HepG2 (cell line): ENCODE measurements around the gene CBX7. TPM values are rescaled to one million over a fixed set of nuclear protein-coding genes. Genes with fewer than 3 reads are reported as not detected.

ENCODE experiments used
- ATAC-seq: fragments of 200-7000 bp; cut with Tn5 transposase; 3 replicates; pipeline ENCODE4 v1.9.1; 2020; ENCODE audit warnings: mild to moderate bottlenecking, moderate library complexity
- BruUV-seq: library from RNA; stranded (reverse); fragments of 400-500 nt; replicated peaks from 2 replicates; lab custom pipeline; 2021; lab: Mats Ljungman, UMichigan
- CTCF ChIA-PET: fragments of 300-600 bp; formaldehyde crosslinking; extraction: SDS; loops from one replicate; lab custom pipeline; 2021; ENCODE audit warnings: low total read pairs, inconsistent platforms, low intra/inter-chr PET ratio; lab: Yijun Ruan, JAX
- POLR2A ChIA-PET: fragments of 350-600 bp; sonication (Branson Sonifier 250); formaldehyde crosslinking; loops from one replicate; lab custom pipeline; 2020; ENCODE audit warnings: antibody characterized with exemption, inconsistent platforms; lab: Yijun Ruan, JAX
- DNase-seq: peaks from one replicate; pipeline ENCODE4 v3.0.0-alpha.2; 2015; ENCODE audit warnings: low spot score
- FAIRE-seq: peaks from 3 replicates; lab custom pipeline; 2011; peaks lifted over from hg19 to GRCh38; lab: Jason Lieb, UNC
- H2AFZ ChIP-seq: one replicate; pipeline ENCODE4 v1.6.1; 2011; ENCODE audit warnings: low read length, inconsistent platforms
- H3K27ac ChIP-seq: fragments of 300-600 bp; 3 replicates; pipeline ENCODE4 v1.8.0; 2011; ENCODE audit warnings: mixed run types, mild to moderate bottlenecking, mixed read lengths, low read length, inconsistent platforms; ENCODE audit not compliant: insufficient read depth; ENCODE audit errors: extremely low read length
- H3K27me3 ChIP-seq, 2 experiments: fragments of 200-600 bp in 1 of 2; 2 replicates in 1 of 2; 3 replicates in 1 of 2; pipeline versions ENCODE4 v1.6.0 to v1.8.0; 2011; ENCODE audit warnings: low read length in 2 of 2, mild to moderate bottlenecking in 2 of 2, moderate library complexity in 2 of 2, inconsistent platforms in 1 of 2; ENCODE audit not compliant: insufficient read depth in 2 of 2, control insufficient read depth in 1 of 2
- H3K36me3 ChIP-seq, 2 experiments: fragments of 200-600 bp in 1 of 2; replicated peaks in 1 of 2; 2 replicates in 1 of 2; 3 replicates in 1 of 2; pipeline versions ENCODE4 v1.5.1 to v1.8.0; 2011; ENCODE audit warnings: low read length in 2 of 2, inconsistent platforms in 1 of 2; ENCODE audit not compliant: insufficient read depth in 2 of 2, control insufficient read depth in 1 of 2
- H3K4me1 ChIP-seq: 2 replicates; pipeline ENCODE4 v1.5.1; 2012; ENCODE audit warnings: low read length, inconsistent platforms; ENCODE audit not compliant: insufficient read depth
- H3K4me2 ChIP-seq: 2 replicates; pipeline ENCODE4 v1.6.0; 2011; ENCODE audit warnings: low read depth, low read length, inconsistent platforms
- H3K4me3 ChIP-seq, 3 experiments: fragments of 200-600 bp in 1 of 3; sonication (generic), shearing (Covaris generic) in 1 of 3; replicated peaks in 1 of 3; 2 replicates each; pipeline ENCODE4 v1.5.1; 2011 to 2016; ENCODE audit warnings: low read length in 3 of 3, inconsistent platforms in 2 of 3, low read depth in 2 of 3, mild to moderate bottlenecking in 2 of 3, control low read depth in 1 of 3, mixed read lengths in 1 of 3; ENCODE audit not compliant: insufficient read depth in 1 of 3
- H3K79me2 ChIP-seq: one replicate; pipeline ENCODE4 v1.6.1; 2011; ENCODE audit warnings: low read length, inconsistent platforms; ENCODE audit not compliant: insufficient read depth
- H3K9ac ChIP-seq: 2 replicates; pipeline ENCODE4 v1.6.0; 2011; ENCODE audit warnings: mild to moderate bottlenecking, low read depth, low read length, inconsistent platforms; ENCODE audit not compliant: insufficient read depth
- H3K9me3 ChIP-seq: 2 replicates; pipeline ENCODE4 v1.5.1; 2012; ENCODE audit warnings: mild to moderate bottlenecking, low read length
- H4K20me1 ChIP-seq: 2 replicates; pipeline ENCODE4 v1.6.0; 2011; ENCODE audit warnings: inconsistent platforms, mild to moderate bottlenecking, low read length, moderate library complexity; ENCODE audit not compliant: insufficient read depth
- FOXC1 ChIP-seq: sonication (generic); formaldehyde crosslinking; IDR thresholded peaks from 2 replicates; pipeline ENCODE4 v1.8.0; 2022; ENCODE audit warnings: mild to moderate bottlenecking, missing genetic modification reagents, borderline replicate concordance
- GTF2F1 ChIP-seq: fragments of 150-350 bp; IDR thresholded peaks from 2 replicates; pipeline ENCODE4 v1.6.1; 2014; ENCODE audit warnings: low read length
- HNRNPH1 ChIP-seq: fragments of 200-400 bp; formaldehyde crosslinking; optimal IDR thresholded peaks from 2 replicates; pipeline ENCODE3; 2017; ENCODE audit warnings: mild to moderate bottlenecking, low read depth, low read length
- NFKB2 ChIP-seq: sonication (generic); formaldehyde crosslinking; IDR thresholded peaks from 2 replicates; pipeline ENCODE4 v1.4.0; 2020; ENCODE audit warnings: missing genetic modification reagents, borderline replicate concordance
- RARG ChIP-seq: sonication (generic); formaldehyde crosslinking; IDR thresholded peaks from 2 replicates; pipeline ENCODE4 v1.4.0; 2020; ENCODE audit warnings: low read depth, mild to moderate bottlenecking, missing genetic modification reagents
- SOX6 ChIP-seq, 2 experiments: fragments of 450-650 bp in 1 of 2; sonication (generic) in 1 of 2; formaldehyde crosslinking in 1 of 2; IDR thresholded peaks; 2 replicates each; pipeline versions ENCODE4 v1.4.0 to v1.6.1; 2017 to 2020; ENCODE audit warnings: antibody characterized with exemption in 1 of 2, mild to moderate bottlenecking in 1 of 2, missing genetic modification reagents in 1 of 2
- ZNF564 ChIP-seq: sonication (generic); formaldehyde crosslinking; IDR thresholded peaks from 2 replicates; pipeline ENCODE4 v1.8.1; 2023; ENCODE audit warnings: mild to moderate bottlenecking, missing genetic modification reagents
- ZNF605 ChIP-seq: sonication (generic); formaldehyde crosslinking; IDR thresholded peaks from 2 replicates; pipeline ENCODE4 v1.8.0; 2022; ENCODE audit warnings: mild to moderate bottlenecking, missing genetic modification reagents
- ZNF761 ChIP-seq: sonication (generic); formaldehyde crosslinking; conservative IDR thresholded peaks from 2 replicates; pipeline ENCODE4 v1.4.0; 2020; ENCODE audit warnings: mild to moderate bottlenecking, missing genetic modification reagents
- WGBS: methylation state at CpG from one replicate; pipeline ENCODE4 v1.1.6; 2017; ENCODE audit warnings: low lambda C conversion rate; 5-methylcytosine and 5-hydroxymethylcytosine counted together
- in situ Hi-C: cut with HindIII; loops from 2 replicates; pipeline ENCODE4 v1.10.0; 2017; ENCODE audit warnings: low pct_unique_long_range_greater_than_20kb; ENCODE audit not compliant: extremely low pct_ligation_motif_present
- intact Hi-C: fragments of 100-400 bp; cut with micrococcal nuclease; formaldehyde crosslinking; loops from one replicate; pipeline ENCODE4 v1.10.0; 2022; ENCODE audit not compliant: unreplicated experiment
- polyA plus RNA-seq, 8 experiments: library from polyadenylated mRNA; depleted of rRNA in 3 of 8; stranded (reverse) in 7 of 8; unstranded in 1 of 8; fragments of >200 nt; fragmentation: Illumina TruSeq in 4 of 8; extraction: Trizol in 4 of 8; gene quantifications; 2 replicates each; pipeline versions ENCODE4 v1.2.1 to v1.2.3, GENCODE V29; 2011 to 2016; ENCODE audit warnings: low read depth in 4 of 8, missing spikeins in 1 of 8, mixed read lengths in 1 of 8; ENCODE audit not compliant: insufficient read depth in 1 of 8
- total RNA-seq, 5 experiments: library from RNA; depleted of rRNA; stranded (reverse); fragments of >200 nt; fragmentation: Illumina TruSeq; extraction: Trizol; gene quantifications; 2 replicates each; pipeline ENCODE4 v1.2.3, GENCODE V29; 2016; ENCODE audit warnings: low read depth in 1 of 5
- TF ChIP-seq, protein P1 (sequence below): sonication (generic); formaldehyde crosslinking; IDR thresholded peaks from 2 replicates; pipeline ENCODE4 v1.8.0; 2022; ENCODE audit warnings: missing genetic modification reagents, low read depth, mild to moderate bottlenecking, borderline replicate concordance
- TF ChIP-seq, protein P2 (sequence below): sonication (generic); formaldehyde crosslinking; IDR thresholded peaks from 2 replicates; pipeline ENCODE4 v1.4.0; 2020; ENCODE audit warnings: low read depth, mild to moderate bottlenecking, missing genetic modification reagents
- TF ChIP-seq, protein P3 (sequence below): sonication (generic); formaldehyde crosslinking; IDR thresholded peaks from 2 replicates; pipeline ENCODE4 v1.5.1; 2020; ENCODE audit warnings: missing genetic modification reagents, mild to moderate bottlenecking, borderline replicate concordance
- TF ChIP-seq, protein P4 (sequence below): sonication (generic); formaldehyde crosslinking; IDR thresholded peaks from 2 replicates; pipeline ENCODE4 v1.4.0; 2020; ENCODE audit warnings: missing genetic modification reagents; ENCODE audit errors: not compliant biosample characterization
- TF ChIP-seq, protein P5 (sequence below): sonication (generic); formaldehyde crosslinking; IDR thresholded peaks from 2 replicates; pipeline ENCODE4 v1.4.0; 2020; ENCODE audit warnings: mild to moderate bottlenecking, missing genetic modification reagents, borderline replicate concordance
- TF ChIP-seq, protein P6 (sequence below): sonication (generic); formaldehyde crosslinking; IDR thresholded peaks from 2 replicates; pipeline ENCODE4 v1.5.0; 2020; ENCODE audit warnings: missing genetic modification reagents

CBX7 gene
- total and polyA plus RNA-seq, 2 of the 13 experiments (the other 11 are each of a cell fraction or from before 2014, with no cell fraction given) = 0.35 to 4.9 TPM

DNA sequence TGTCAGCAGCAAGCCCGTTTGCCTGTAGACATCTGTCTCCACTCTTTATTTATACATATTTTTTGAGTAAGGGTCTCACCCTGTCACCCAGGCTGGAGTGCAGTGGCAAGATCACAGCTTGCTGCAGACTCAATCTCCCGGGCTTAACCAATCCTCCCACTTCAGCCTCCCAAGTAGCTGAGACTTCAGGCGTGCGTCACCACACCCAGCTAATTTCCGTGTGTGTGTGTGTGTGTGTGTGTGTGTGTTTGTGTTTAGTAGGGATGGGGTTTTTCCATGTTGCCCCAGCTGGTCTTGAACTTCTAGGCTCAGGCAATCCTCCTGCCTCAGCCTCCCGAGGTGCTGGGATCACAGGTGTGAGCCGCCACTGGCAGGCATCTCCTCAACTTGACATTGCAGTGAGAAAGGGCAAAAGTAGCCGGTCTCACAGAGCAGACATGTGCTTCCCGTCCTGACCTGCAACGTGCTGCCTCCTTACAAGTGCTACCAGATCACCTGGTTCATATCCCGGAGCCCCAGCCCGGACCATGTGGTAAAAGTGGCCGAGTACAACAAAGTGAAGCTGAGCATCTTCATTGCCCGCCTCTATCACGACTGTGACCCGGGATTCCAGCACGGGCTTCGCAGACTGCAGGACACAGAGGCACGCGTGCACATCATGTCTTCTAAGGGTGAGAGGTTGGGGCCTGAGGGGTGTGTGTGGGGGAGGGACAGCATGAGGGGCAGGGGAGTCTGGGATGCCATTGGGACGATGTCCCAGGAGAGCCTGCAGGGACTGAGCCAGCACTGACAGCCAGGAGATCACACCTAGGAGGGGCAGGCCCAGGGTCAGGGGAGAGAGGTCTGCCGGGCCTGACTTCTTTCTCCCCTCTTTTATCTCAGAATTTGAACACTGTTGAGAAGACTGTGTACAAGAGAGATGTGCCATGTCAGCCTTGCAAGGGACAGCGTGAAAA, 61.1 kb downstream of the CBX7 start:
- 57% methylated on average over 14 of the region's 23 CpGs for WGBS
- no peak for FAIRE-seq
- no peak overlapping the region for H3K4me2 ChIP-seq
- H2AFZ ChIP-seq = no peak overlapping the region
- H3K4me3 ChIP-seq = no peak overlapping the region
- no TSS peak for BruUV-seq
- ChIA-PET CTCF (no interaction called here), POLR2A (no interaction called here)
- no peak overlapping the region for H3K27ac ChIP-seq
- intact Hi-C loops (no loop called here), in situ Hi-C loops (no loop called here)
- no peak for ATAC-seq
- H3K36me3 ChIP-seq = no peaks in the 10 kb centered on the region
- no peak overlapping the region for H3K9ac ChIP-seq
- peaks cover 12 to 57% of the 10 kb centered on the region in 2 experiments; a peak in 4 of 5 replicates for H3K27me3 ChIP-seq
- H3K9me3 ChIP-seq = no peaks in the 10 kb centered on the region
- peaks cover 6% of the 10 kb centered on the region for H3K4me1 ChIP-seq
- no peak for DNase-seq
- no peaks in the 10 kb centered on the region for H3K79me2 ChIP-seq
- no peaks in the 10 kb centered on the region for H4K20me1 ChIP-seq
- no peak for TF ChIP-seq GTF2F1
- TF ChIP-seq FOXC1 (CRISPR knock-in tag) = no peak
- TF ChIP-seq, protein P1, sequence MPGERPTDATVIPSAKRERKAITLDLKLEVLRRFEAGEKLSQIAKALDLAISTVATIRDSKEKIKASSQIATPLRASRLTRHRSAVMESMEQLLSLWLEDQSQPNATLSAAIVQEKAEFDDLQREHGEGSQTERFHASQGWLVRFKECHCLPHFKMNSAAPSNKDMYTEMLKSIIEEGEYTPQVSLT (CRISPR knock-in tag) = no peak
- TF ChIP-seq, protein P2, sequence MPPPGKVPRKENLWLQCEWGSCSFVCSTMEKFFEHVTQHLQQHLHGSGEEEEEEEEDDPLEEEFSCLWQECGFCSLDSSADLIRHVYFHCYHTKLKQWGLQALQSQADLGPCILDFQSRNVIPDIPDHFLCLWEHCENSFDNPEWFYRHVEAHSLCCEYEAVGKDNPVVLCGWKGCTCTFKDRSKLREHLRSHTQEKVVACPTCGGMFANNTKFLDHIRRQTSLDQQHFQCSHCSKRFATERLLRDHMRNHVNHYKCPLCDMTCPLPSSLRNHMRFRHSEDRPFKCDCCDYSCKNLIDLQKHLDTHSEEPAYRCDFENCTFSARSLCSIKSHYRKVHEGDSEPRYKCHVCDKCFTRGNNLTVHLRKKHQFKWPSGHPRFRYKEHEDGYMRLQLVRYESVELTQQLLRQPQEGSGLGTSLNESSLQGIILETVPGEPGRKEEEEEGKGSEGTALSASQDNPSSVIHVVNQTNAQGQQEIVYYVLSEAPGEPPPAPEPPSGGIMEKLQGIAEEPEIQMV (CRISPR knock-in tag) = no peak
- TF ChIP-seq, protein P3, sequence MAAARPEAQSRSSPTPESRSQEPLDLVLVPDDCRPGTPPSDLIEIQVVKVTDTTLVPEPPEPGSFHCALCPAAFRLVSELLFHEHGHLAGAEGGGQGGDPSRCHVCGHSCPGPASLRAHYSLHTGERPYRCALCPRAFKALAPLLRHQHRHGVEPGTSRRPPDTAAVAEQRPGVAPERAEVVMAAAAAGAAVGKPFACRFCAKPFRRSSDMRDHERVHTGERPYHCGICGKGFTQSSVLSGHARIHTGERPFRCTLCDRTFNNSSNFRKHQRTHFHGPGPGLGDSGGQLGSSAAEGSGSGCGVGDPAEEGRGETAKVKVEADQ (CRISPR knock-in tag) = no peak
- TF ChIP-seq, protein P4, sequence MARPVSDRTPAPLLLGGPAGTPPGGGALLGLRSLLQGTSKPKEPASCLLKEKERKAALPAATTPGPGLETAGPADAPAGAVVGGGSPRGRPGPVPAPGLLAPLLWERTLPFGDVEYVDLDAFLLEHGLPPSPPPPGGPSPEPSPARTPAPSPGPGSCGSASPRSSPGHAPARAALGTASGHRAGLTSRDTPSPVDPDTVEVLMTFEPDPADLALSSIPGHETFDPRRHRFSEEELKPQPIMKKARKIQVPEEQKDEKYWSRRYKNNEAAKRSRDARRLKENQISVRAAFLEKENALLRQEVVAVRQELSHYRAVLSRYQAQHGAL (CRISPR knock-in tag) = no peak
- no peak for TF ChIP-seq RARG (CRISPR knock-in tag)
- TF ChIP-seq ZNF605 (CRISPR knock-in tag) = no peak
- TF ChIP-seq ZNF564 (CRISPR knock-in tag) = no peak
- no peak for TF ChIP-seq HNRNPH1
- TF ChIP-seq, protein P5, sequence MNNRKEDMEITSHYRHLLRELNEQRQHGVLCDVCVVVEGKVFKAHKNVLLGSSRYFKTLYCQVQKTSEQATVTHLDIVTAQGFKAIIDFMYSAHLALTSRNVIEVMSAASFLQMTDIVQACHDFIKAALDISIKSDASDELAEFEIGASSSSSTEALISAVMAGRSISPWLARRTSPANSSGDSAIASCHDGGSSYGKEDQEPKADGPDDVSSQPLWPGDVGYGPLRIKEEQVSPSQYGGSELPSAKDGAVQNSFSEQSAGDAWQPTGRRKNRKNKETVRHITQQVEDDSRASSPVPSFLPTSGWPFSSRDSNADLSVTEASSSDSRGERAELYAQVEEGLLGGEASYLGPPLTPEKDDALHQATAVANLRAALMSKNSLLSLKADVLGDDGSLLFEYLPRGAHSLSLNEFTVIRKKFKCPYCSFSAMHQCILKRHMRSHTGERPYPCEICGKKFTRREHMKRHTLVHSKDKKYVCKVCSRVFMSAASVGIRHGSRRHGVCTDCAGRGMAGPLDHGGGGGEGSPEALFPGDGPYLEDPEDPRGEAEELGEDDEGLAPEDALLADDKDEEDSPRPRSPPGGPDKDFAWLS (CRISPR knock-in tag) = no peak
- TF ChIP-seq ZNF761 (CRISPR knock-in tag) = no peak
- TF ChIP-seq, protein P6, sequence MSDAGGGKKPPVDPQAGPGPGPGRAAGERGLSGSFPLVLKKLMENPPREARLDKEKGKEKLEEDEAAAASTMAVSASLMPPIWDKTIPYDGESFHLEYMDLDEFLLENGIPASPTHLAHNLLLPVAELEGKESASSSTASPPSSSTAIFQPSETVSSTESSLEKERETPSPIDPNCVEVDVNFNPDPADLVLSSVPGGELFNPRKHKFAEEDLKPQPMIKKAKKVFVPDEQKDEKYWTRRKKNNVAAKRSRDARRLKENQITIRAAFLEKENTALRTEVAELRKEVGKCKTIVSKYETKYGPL (CRISPR knock-in tag) = no peak
- no peak for TF ChIP-seq NFKB2
- no peak for TF ChIP-seq SOX6 (IDR thresholded peaks at IDR 0.05)
- TF ChIP-seq SOX6 (CRISPR knock-in tag; IDR thresholded peaks at IDR 0.05) = no peak
